ENCODE results near the gene GMDS. TPM values are rescaled to one million over a fixed set of nuclear protein-coding genes. Genes with fewer than 3 reads are reported as not detected.

GMDS gene
- total RNA-seq, 1 experiment from 2014 or later, result 27.6 TPM

GRCh38 chr6:2231438-2231837, 14.0 kb downstream of the GMDS start:
- no peak overlapping the region for H3K23ac ChIP-seq (ENCODE audit: insufficient read length, low read depth, low read length)
- H3K18ac ChIP-seq (ENCODE audit: insufficient read length, low read depth, low read length), result no peak overlapping the region
- H4K8ac ChIP-seq (replicated peaks; ENCODE audit: insufficient read length, low read depth, low read length), result no peak overlapping the region
- no peaks in the 10 kb centered on the region for H3K23me2 ChIP-seq (ENCODE audit: insufficient read length, low read depth, low read length, poor library complexity, severe bottlenecking)
- Mint-ChIP-seq H3K4me1 (peaks cover 31 to 32% of the 10 kb centered on the region in 2 experiments), H3K9me3 (no peaks in the 10 kb centered on the region), H3K27ac (no peak overlapping the region), H3K36me3 (ENCODE audit: insufficient read depth in 1 of 3, low read depth in 3 of 3) (no peaks in the 10 kb centered on the region; a peak in 1 of 7 replicates), H3K27me3 (ENCODE audit: low read depth) (no peaks in the 10 kb centered on the region), H3K4me3 (no peak overlapping the region)
- no peak overlapping the region for H4K91ac ChIP-seq (ENCODE audit: insufficient read length, low read depth, low read length)
- no peak overlapping the region for H4K5ac ChIP-seq (ENCODE audit: insufficient read length, low read depth, low read length)
- H3K14ac ChIP-seq (ENCODE audit: insufficient read depth, low read length), result no peak overlapping the region
- H3K56ac ChIP-seq (ENCODE audit: insufficient read length, low read depth, low read length), result no peak overlapping the region
- no CpG with 5 or more reads among the region's 4 CpGs for WGBS (ENCODE audit: extremely low coverage, insufficient read length, low lambda C conversion rate)
- no peaks in the 10 kb centered on the region for H4K20me1 ChIP-seq (ENCODE audit: control insufficient read depth, insufficient read depth, insufficient read length)
- TF ChIP-seq, protein P1, sequence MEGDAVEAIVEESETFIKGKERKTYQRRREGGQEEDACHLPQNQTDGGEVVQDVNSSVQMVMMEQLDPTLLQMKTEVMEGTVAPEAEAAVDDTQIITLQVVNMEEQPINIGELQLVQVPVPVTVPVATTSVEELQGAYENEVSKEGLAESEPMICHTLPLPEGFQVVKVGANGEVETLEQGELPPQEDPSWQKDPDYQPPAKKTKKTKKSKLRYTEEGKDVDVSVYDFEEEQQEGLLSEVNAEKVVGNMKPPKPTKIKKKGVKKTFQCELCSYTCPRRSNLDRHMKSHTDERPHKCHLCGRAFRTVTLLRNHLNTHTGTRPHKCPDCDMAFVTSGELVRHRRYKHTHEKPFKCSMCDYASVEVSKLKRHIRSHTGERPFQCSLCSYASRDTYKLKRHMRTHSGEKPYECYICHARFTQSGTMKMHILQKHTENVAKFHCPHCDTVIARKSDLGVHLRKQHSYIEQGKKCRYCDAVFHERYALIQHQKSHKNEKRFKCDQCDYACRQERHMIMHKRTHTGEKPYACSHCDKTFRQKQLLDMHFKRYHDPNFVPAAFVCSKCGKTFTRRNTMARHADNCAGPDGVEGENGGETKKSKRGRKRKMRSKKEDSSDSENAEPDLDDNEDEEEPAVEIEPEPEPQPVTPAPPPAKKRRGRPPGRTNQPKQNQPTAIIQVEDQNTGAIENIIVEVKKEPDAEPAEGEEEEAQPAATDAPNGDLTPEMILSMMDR (conservative IDR thresholded peaks at IDR 0.05), result no peak
- 0 out of 2 replicates have a peak, but pooled peaks cover 3% of the 10 kb centered on the region for H3K4me1 ChIP-seq (ENCODE audit: insufficient read depth, low read length)
- H3K9me3 ChIP-seq (ENCODE audit: control insufficient read depth, low read depth, low read length), result no peaks in the 10 kb centered on the region
- no peak overlapping the region for H3K4ac ChIP-seq (ENCODE audit: low read depth, low read length)
- H2BK15ac ChIP-seq (ENCODE audit: low read depth, low read length), result no peak overlapping the region
- H3T11ph ChIP-seq (ENCODE audit: low read length), result no peak overlapping the region
- no peak overlapping the region for H2AK5ac ChIP-seq (ENCODE audit: insufficient read length, low read length)
- no peak overlapping the region for H3K4me2 ChIP-seq (ENCODE audit: insufficient read depth, insufficient read length, low read length)
- H2BK12ac ChIP-seq (ENCODE audit: insufficient read length, low read depth, low read length), result no peak overlapping the region
- H2BK120ac ChIP-seq (ENCODE audit: low read depth, low read length, poor library complexity, severe bottlenecking), result no peak overlapping the region
- DNase-seq, result no peak
- H3K79me2 ChIP-seq (ENCODE audit: insufficient read depth, low read length), result no peaks in the 10 kb centered on the region; the same call in 1 of the 2 replicates
- H2BK5ac ChIP-seq (ENCODE audit: insufficient read length, low read length), result no peak overlapping the region
- no peak overlapping the region for H3K9ac ChIP-seq (ENCODE audit: extremely low read depth, insufficient read length, low read length)
- no peaks in the 10 kb centered on the region for H3K27me3 ChIP-seq (ENCODE audit: insufficient read depth, low read length)
- no peak overlapping the region for H3K27ac ChIP-seq (ENCODE audit: insufficient read length, low read depth, low read length)
- H2AFZ ChIP-seq (ENCODE audit: low read length), result no peak overlapping the region
- no peak overlapping the region for H2BK20ac ChIP-seq (ENCODE audit: low read depth, low read length, poor library complexity, severe bottlenecking)
- H3K79me1 ChIP-seq (ENCODE audit: insufficient read depth, low read depth, low read length, poor library complexity, severe bottlenecking), result peaks cover 4% of the 10 kb centered on the region
